Tibial artery (tissue), 4 donors: ENCODE results near the gene SLC12A2.

Experiments
- DNase-seq, 2 donors: peaks; one replicate each; pipeline ENCODE4 v3.0.0-alpha.2; 2019
- H3K27ac ChIP-seq, 2 donors: fragments of 200-600 bp; sonication (generic) in 1 of 2; 1 replicate in 1 of 2; 2 replicates in 1 of 2; pipeline ENCODE4 v1.5.1; 2018 to 2019; ENCODE audit warnings: mild to moderate bottlenecking in 1 of 2
- H3K27me3 ChIP-seq, 2 donors: fragments of 200-600 bp; sonication (generic) in 1 of 2; one replicate each; pipeline versions ENCODE4 v1.5.1 to v1.6.0; 2016 to 2019
- H3K36me3 ChIP-seq, 3 donors: fragments of 200-600 bp; sonication (generic) in 2 of 3; one replicate each; pipeline ENCODE4 v1.5.1; 2016 to 2019; ENCODE audit warnings: mild to moderate bottlenecking in 2 of 3
- H3K4me1 ChIP-seq, 4 donors: fragments of 200-600 bp; sonication (generic) in 2 of 4; 1 replicate in 3 of 4; 2 replicates in 1 of 4; pipeline ENCODE4 v1.5.1; 2016 to 2019
- H3K4me3 ChIP-seq, 2 donors: fragments of 200-600 bp; sonication (generic) in 1 of 2; 1 replicate in 1 of 2; 2 replicates in 1 of 2; pipeline ENCODE4 v1.5.1; 2018 to 2019; ENCODE audit warnings: mild to moderate bottlenecking in 2 of 2
- H3K9me3 ChIP-seq, 3 donors: fragments of 200-600 bp; sonication (generic) in 1 of 3; one replicate each; pipeline ENCODE4 v1.5.1; 2016 to 2019
- CTCF ChIP-seq, 2 experiments: fragments of 200-600 bp in 1 of 2; fragments of 450-650 bp in 1 of 2; IDR thresholded peaks; one replicate each; pipeline ENCODE4 v1.5.1; 2017 to 2019; ENCODE audit warnings: antibody characterized with exemption in 2 of 2, mild to moderate bottlenecking in 1 of 2, moderate library complexity in 1 of 2
- intact Hi-C: fragments of 100-400 bp; cut with DNase I; formaldehyde crosslinking; loops from one replicate; pipeline ENCODE4 v1.15.0; 2023; ENCODE audit warnings: low total_unique reads

The SLC12A2 gene

GRCh38 chr5:128208436-128208835 is 124.9 kb downstream of the SLC12A2 start:
- intact Hi-C loops, result loop anchor here (5.0 kb wide), 1 partner anchor 249 kb away; no protein-coding TSS in a partner anchor
- Histone ChIP-seq H3K27ac (no peak overlapping the region), H3K36me3 (no peaks in the 10 kb centered on the region), H3K27me3 (peaks cover 0 to under 1% of the 10 kb centered on the region in 2 donors), H3K4me3 (no peak overlapping the region), H3K9me3 (no peaks in the 10 kb centered on the region), H3K4me1 (no peaks in the 10 kb centered on the region)
- no peak for TF ChIP-seq CTCF (IDR thresholded peaks at IDR 0.05)
- DNase-seq, result no peak

- Histone ChIP-seq H3K27ac (no peak overlapping the region), H3K4me1 (peaks cover 0 to 9% (median 8%) of the 10 kb centered on the region in 4 donors), H3K36me3 (no peaks in the 10 kb centered on the region), H3K9me3 (no peaks in the 10 kb centered on the region), H3K4me3 (no peak overlapping the region), H3K27me3 (no peaks in the 10 kb centered on the region)
- no peak for DNase-seq
- TF ChIP-seq CTCF (IDR thresholded peaks at IDR 0.05), result no peak
- intact Hi-C loops, result loop anchor here (10.0 kb wide), 1 partner anchor 633 kb away; no protein-coding TSS in a partner anchor
These were observed 128.7 kb downstream of the SLC12A2 start for GRCh38 chr5:128212191-128212806.

GRCh38 chr5:128213340-128213739 is 129.8 kb downstream of the SLC12A2 start:
- TF ChIP-seq CTCF (IDR thresholded peaks at IDR 0.05), result peak; percentile 52 to 59
- no peaks in the 10 kb centered on the region for H3K36me3 ChIP-seq
- DNase-seq, result no peak
- no peak overlapping the region for H3K4me3 ChIP-seq
- no peaks in the 10 kb centered on the region for H3K27me3 ChIP-seq
- no peaks in the 10 kb centered on the region for H3K9me3 ChIP-seq
- no peak overlapping the region for H3K27ac ChIP-seq
- peaks cover 0 to 15% (median 12%) of the 10 kb centered on the region in 4 donors for H3K4me1 ChIP-seq
- intact Hi-C loops, result loop anchor here (10.0 kb wide), 1 partner anchor 631 kb away; no protein-coding TSS in a partner anchor

GRCh38 chr5:128213833-128214232 is 130.3 kb downstream of the SLC12A2 start:
- Histone ChIP-seq H3K36me3 (no peaks in the 10 kb centered on the region), H3K4me3 (no peak overlapping the region), H3K27me3 (no peaks in the 10 kb centered on the region), H3K4me1 (peaks cover 0 to 15% (median 12%) of the 10 kb centered on the region in 4 donors), H3K27ac (no peak overlapping the region), H3K9me3 (no peaks in the 10 kb centered on the region)
- intact Hi-C loops, result loop anchor here (10.0 kb wide), 1 partner anchor 631 kb away; no protein-coding TSS in a partner anchor
- no peak for DNase-seq
- TF ChIP-seq CTCF (IDR thresholded peaks at IDR 0.05), result no peak

GRCh38 chr5:128216285-128216684 is 132.7 kb downstream of the SLC12A2 start:
- no peaks in the 10 kb centered on the region for H3K27me3 ChIP-seq
- no peaks in the 10 kb centered on the region for H3K9me3 ChIP-seq
- DNase-seq, result no peak
- no peak overlapping the region for H3K4me3 ChIP-seq
- peak overlapping the region in 1 of 2 donors; percentile 44 for H3K27ac ChIP-seq
- TF ChIP-seq CTCF (IDR thresholded peaks at IDR 0.05), result no peak
- peaks cover 0 to 15% (median 12%) of the 10 kb centered on the region in 4 donors for H3K4me1 ChIP-seq
- intact Hi-C loops, result loop anchor here (10.0 kb wide), 1 partner anchor 629 kb away; no protein-coding TSS in a partner anchor
- no peaks in the 10 kb centered on the region for H3K36me3 ChIP-seq
